Measurements from ENCODE around the gene RASGEF1C.

The RASGEF1C gene

GRCh38 chr5:180140571-180140970, 68.4 kb downstream of the RASGEF1C start:
- no peak for DNase-seq (ENCODE audit: low read depth)
- no peak overlapping the region for H3K4me3 ChIP-seq (ENCODE audit: low read depth, low read length)

GRCh38 chr5:180140079-180140554, 68.9 kb downstream of the RASGEF1C start:
- no peak overlapping the region for H3K4me3 ChIP-seq (ENCODE audit: low read depth, low read length)
- DNase-seq (ENCODE audit: low read depth): no peak

- H3K4me3 ChIP-seq (ENCODE audit: low read depth, low read length): no peak overlapping the region
- no peak for DNase-seq (ENCODE audit: low read depth)
Measured at GRCh38 chr5:180139731-180140055, 69.3 kb downstream of the RASGEF1C start.

GRCh38 chr5:180138976-180139730, 69.9 kb downstream of the RASGEF1C start:
- H3K4me3 ChIP-seq (ENCODE audit: low read depth, low read length): no peak overlapping the region
- no peak for DNase-seq (ENCODE audit: low read depth)

- H3K4me3 ChIP-seq (ENCODE audit: low read depth, low read length): no peak overlapping the region
- DNase-seq (ENCODE audit: low read depth): no peak
Measured at GRCh38 chr5:180138214-180138975, 70.6 kb downstream of the RASGEF1C start.

- DNase-seq (ENCODE audit: low read depth): no peak
- no peak overlapping the region for H3K4me3 ChIP-seq (ENCODE audit: low read depth, low read length)
Measured at GRCh38 chr5:180137401-180138213, 71.4 kb downstream of the RASGEF1C start.

GRCh38 chr5:180136630-180137381, 72.2 kb downstream of the RASGEF1C start:
- no peak for DNase-seq (ENCODE audit: low read depth)
- H3K4me3 ChIP-seq (ENCODE audit: low read depth, low read length): no peak overlapping the region

- DNase-seq (ENCODE audit: low read depth): no peak
- no peak overlapping the region for H3K4me3 ChIP-seq (ENCODE audit: low read depth, low read length)
Measured at GRCh38 chr5:180135967-180136629, 72.9 kb downstream of the RASGEF1C start.

GRCh38 chr5:180135128-180135955, 73.7 kb downstream of the RASGEF1C start:
- peak; percentile 61 for DNase-seq (ENCODE audit: low read depth)

GRCh38 chr5:180133971-180134508, 75.0 kb downstream of the RASGEF1C start:
- no peak overlapping the region for H3K4me3 ChIP-seq (ENCODE audit: low read depth, low read length)
- no peak for DNase-seq (ENCODE audit: low read depth)

More at GRCh38 chr5:180135128-180135955, 73.7 kb downstream of the RASGEF1C start:
- H3K4me3 ChIP-seq (ENCODE audit: low read depth, low read length): no peak overlapping the region

- DNase-seq (ENCODE audit: low read depth): no peak
- no peak overlapping the region for H3K4me3 ChIP-seq (ENCODE audit: low read depth, low read length)
Measured at GRCh38 chr5:180133551-180133950, 75.5 kb downstream of the RASGEF1C start.

GRCh38 chr5:180133060-180133459, 76.0 kb downstream of the RASGEF1C start:
- no peak overlapping the region for H3K4me3 ChIP-seq (ENCODE audit: low read depth, low read length)
- DNase-seq (ENCODE audit: low read depth): no peak

GRCh38 chr5:180130876-180131740, 77.9 kb downstream of the RASGEF1C start:
- DNase-seq (ENCODE audit: low read depth): no peak
- H3K4me3 ChIP-seq (ENCODE audit: low read depth, low read length): no peak overlapping the region

- no peak for DNase-seq (ENCODE audit: low read depth)
- H3K4me3 ChIP-seq (ENCODE audit: low read depth, low read length): no peak overlapping the region
Measured at GRCh38 chr5:180130291-180130869, 78.6 kb downstream of the RASGEF1C start.

- no peak overlapping the region for H3K4me3 ChIP-seq (ENCODE audit: low read depth, low read length)
- no peak for DNase-seq (ENCODE audit: low read depth)
Measured at GRCh38 chr5:180129291-180130190, 79.5 kb downstream of the RASGEF1C start.
